HEK293T (cell line): Measurements from ENCODE around the gene SUPT3H.

Source experiments
- CTCF ChIA-PET: fragments of 350-600 bp; formaldehyde crosslinking; extraction: SDS; loops from one replicate; lab custom pipeline; 2021; ENCODE audit warnings: antibody characterized with exemption, inconsistent platforms; lab: Yijun Ruan, JAX
- POLR2A ChIA-PET: fragments of 350-600 bp; formaldehyde crosslinking; extraction: SDS; loops from one replicate; lab custom pipeline; 2020; ENCODE audit warnings: antibody characterized with exemption, inconsistent platforms; lab: Yijun Ruan, JAX
- DNase-seq: peaks from one replicate; pipeline ENCODE4 v3.0.0; 2012; ENCODE audit warnings: mixed read lengths; ENCODE audit errors: extremely low spot score
- ARNT ChIP-seq: fragments of 450-650 bp; IDR thresholded peaks from 2 replicates; pipeline ENCODE4 v1.6.1; 2017; ENCODE audit warnings: mild to moderate bottlenecking
- BHLHE40 ChIP-seq: fragments of 450-650 bp; IDR thresholded peaks from 2 replicates; pipeline ENCODE4 v1.6.1; 2016; ENCODE audit warnings: mild to moderate bottlenecking, moderate library complexity, borderline replicate concordance
- CTBP1 ChIP-seq: fragments of 450-650 bp; IDR thresholded peaks from 2 replicates; pipeline ENCODE4 v1.6.1; 2016; ENCODE audit warnings: borderline replicate concordance
- ELF4 ChIP-seq: fragments of 450-650 bp; IDR thresholded peaks from 2 replicates; pipeline ENCODE4 v1.6.1; 2017; ENCODE audit warnings: antibody characterized with exemption
- FOXA1 ChIP-seq: fragments of 450-650 bp; IDR thresholded peaks from 2 replicates; pipeline ENCODE4 v1.6.1; 2016; ENCODE audit warnings: mild to moderate bottlenecking
- FOXK2 ChIP-seq: fragments of 450-650 bp; IDR thresholded peaks from 2 replicates; pipeline ENCODE4 v1.6.1; 2016; ENCODE audit warnings: mild to moderate bottlenecking
- FOXM1 ChIP-seq: fragments of 450-650 bp; IDR thresholded peaks from 2 replicates; pipeline ENCODE4 v1.6.1; 2017; ENCODE audit warnings: mild to moderate bottlenecking, borderline replicate concordance
- HDGF ChIP-seq: fragments of 450-650 bp; IDR thresholded peaks from 2 replicates; pipeline ENCODE4 v1.6.1; 2017; ENCODE audit warnings: antibody characterized with exemption, borderline replicate concordance
- L3MBTL2 ChIP-seq: fragments of 450-650 bp; conservative IDR thresholded peaks from 2 replicates; pipeline ENCODE4 v1.6.1; 2016; ENCODE audit warnings: mild to moderate bottlenecking
- LEF1 ChIP-seq: fragments of 450-650 bp; IDR thresholded peaks from 2 replicates; pipeline ENCODE4 v1.6.1; 2017; ENCODE audit warnings: mild to moderate bottlenecking, borderline replicate concordance
- NFRKB ChIP-seq: fragments of 450-650 bp; IDR thresholded peaks from 2 replicates; pipeline ENCODE4 v1.6.1; 2016; ENCODE audit warnings: mild to moderate bottlenecking, moderate library complexity
- PKNOX1 ChIP-seq: fragments of 450-650 bp; IDR thresholded peaks from 2 replicates; pipeline ENCODE4 v1.6.1; 2016
- SP1 ChIP-seq: fragments of 450-650 bp; IDR thresholded peaks from 2 replicates; pipeline ENCODE4 v1.6.1; 2017
- SUZ12 ChIP-seq: fragments of 450-650 bp; IDR thresholded peaks from 2 replicates; pipeline ENCODE4 v1.6.1; 2016; ENCODE audit warnings: mild to moderate bottlenecking
- TARDBP ChIP-seq: fragments of 450-650 bp; IDR thresholded peaks from 2 replicates; pipeline ENCODE4 v1.6.1; 2016
- ZNF384 ChIP-seq: fragments of 450-650 bp; IDR thresholded peaks from 2 replicates; pipeline ENCODE4 v1.6.1; 2016

Gene SUPT3H

GRCh38 chr6:45032426-45032825 lies 345.3 kb downstream of the SUPT3H start:
- no peak for TF ChIP-seq FOXK2
- TF ChIP-seq TARDBP, result no peak
- no peak for TF ChIP-seq SP1
- no peak for TF ChIP-seq BHLHE40
- TF ChIP-seq LEF1, result no peak
- no peak for TF ChIP-seq ZNF384
- no peak for TF ChIP-seq PKNOX1
- no peak for TF ChIP-seq ELF4
- no peak for TF ChIP-seq L3MBTL2
- no peak for TF ChIP-seq HDGF
- TF ChIP-seq CTBP1, result no peak
- no peak for TF ChIP-seq FOXM1
- no peak for TF ChIP-seq NFRKB
- no peak for TF ChIP-seq ARNT
- TF ChIP-seq SUZ12, result no peak
- TF ChIP-seq FOXA1, result no peak
- ChIA-PET CTCF (no interaction called here), POLR2A (no interaction called here)
- no peak for DNase-seq

- DNase-seq, result no peak
- TF ChIP-seq SP1 (no peak), NFRKB (no peak), SUZ12 (no peak), L3MBTL2 (no peak), FOXA1 (no peak)
- CTCF ChIA-PET, result interaction anchor here (0.7 kb wide), 1 partner anchor 1530 kb away, joined by 3 read pairs; no protein-coding TSS in a partner anchor
- POLR2A ChIA-PET, result no interaction called here
These were observed 346.1 kb downstream of the SUPT3H start for GRCh38 chr6:45031601-45032000.

GRCh38 chr6:45027126-45027525 lies 350.6 kb downstream of the SUPT3H start:
- DNase-seq, result no peak
- POLR2A ChIA-PET, result no interaction called here

GRCh38 chr6:45026003-45026516 lies 351.7 kb downstream of the SUPT3H start:
- CTCF ChIA-PET, result no interaction called here
- DNase-seq, result no peak
- POLR2A ChIA-PET, result no interaction called here
- TF ChIP-seq SP1 (no peak), TARDBP (no peak), L3MBTL2 (no peak), PKNOX1 (no peak), BHLHE40 (no peak), ELF4 (no peak), FOXM1 (no peak), CTBP1 (no peak)

More at GRCh38 chr6:45027126-45027525, 350.6 kb downstream of the SUPT3H start:
- TF ChIP-seq SP1 (no peak), HDGF (no peak), L3MBTL2 (no peak), BHLHE40 (no peak), SUZ12 (no peak), TARDBP (no peak), FOXM1 (no peak), LEF1 (no peak), FOXK2 (no peak), ARNT (no peak), ELF4 (no peak), CTBP1 (no peak), ZNF384 (no peak), FOXA1 (no peak), PKNOX1 (no peak)
- CTCF ChIA-PET, result no interaction called here

- CTCF ChIA-PET, result no interaction called here
These were observed 353.1 kb downstream of the SUPT3H start for GRCh38 chr6:45024610-45025009.

GRCh38 chr6:45021676-45022075 lies 356.1 kb downstream of the SUPT3H start:
- CTCF ChIA-PET, result no interaction called here
- POLR2A ChIA-PET, result no interaction called here
- TF ChIP-seq NFRKB, result no peak
- no peak for TF ChIP-seq HDGF
- TF ChIP-seq SP1, result no peak
- TF ChIP-seq SUZ12, result no peak
- no peak for TF ChIP-seq PKNOX1
- no peak for TF ChIP-seq ELF4
- no peak for TF ChIP-seq LEF1
- no peak for TF ChIP-seq L3MBTL2
- no peak for DNase-seq

More at GRCh38 chr6:45024610-45025009, 353.1 kb downstream of the SUPT3H start:
- TF ChIP-seq HDGF (no peak), TARDBP (no peak)
- POLR2A ChIA-PET, result no interaction called here
- DNase-seq, result no peak
